ENCODE measurements around the gene KREMEN1.

KREMEN1 gene

DNA sequence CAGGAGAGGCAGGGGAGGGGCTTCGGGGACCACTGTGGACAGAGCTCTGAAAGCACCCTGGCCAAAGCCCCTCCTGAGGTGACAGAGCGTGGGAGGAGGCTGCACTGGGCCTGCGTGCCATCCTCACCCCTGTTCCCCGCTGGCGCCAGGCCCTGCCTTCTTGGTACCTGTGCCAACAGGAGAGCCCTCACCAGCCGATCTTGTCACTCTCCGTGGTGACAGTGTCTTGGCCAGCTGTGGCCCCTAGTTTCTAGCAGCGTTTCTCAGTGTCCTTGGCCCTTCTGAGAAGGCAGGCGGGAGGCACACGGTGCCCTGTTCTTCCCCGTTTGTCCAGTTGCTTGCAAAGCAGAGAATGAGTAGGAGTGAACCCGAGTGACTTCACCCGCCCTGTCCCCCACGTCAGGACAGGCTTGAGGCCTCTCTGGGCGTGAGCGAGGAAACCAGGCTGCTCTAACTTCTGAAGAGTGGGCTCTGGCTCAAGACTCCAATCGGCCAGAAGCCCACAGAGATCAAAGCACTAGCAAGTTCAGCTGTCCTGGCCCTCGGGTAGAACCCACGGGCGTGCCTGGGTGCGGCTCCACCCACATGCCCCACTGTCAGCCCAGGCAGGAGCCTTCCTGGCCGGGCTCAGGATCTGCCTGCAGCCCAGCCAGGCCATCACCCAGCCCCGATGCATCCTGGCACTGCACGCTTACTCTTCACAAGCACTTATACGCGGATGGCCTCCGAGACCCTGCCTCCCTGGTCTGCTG is 72.7 kb downstream of the KREMEN1 start:
- TF ChIP-seq, protein P1, sequence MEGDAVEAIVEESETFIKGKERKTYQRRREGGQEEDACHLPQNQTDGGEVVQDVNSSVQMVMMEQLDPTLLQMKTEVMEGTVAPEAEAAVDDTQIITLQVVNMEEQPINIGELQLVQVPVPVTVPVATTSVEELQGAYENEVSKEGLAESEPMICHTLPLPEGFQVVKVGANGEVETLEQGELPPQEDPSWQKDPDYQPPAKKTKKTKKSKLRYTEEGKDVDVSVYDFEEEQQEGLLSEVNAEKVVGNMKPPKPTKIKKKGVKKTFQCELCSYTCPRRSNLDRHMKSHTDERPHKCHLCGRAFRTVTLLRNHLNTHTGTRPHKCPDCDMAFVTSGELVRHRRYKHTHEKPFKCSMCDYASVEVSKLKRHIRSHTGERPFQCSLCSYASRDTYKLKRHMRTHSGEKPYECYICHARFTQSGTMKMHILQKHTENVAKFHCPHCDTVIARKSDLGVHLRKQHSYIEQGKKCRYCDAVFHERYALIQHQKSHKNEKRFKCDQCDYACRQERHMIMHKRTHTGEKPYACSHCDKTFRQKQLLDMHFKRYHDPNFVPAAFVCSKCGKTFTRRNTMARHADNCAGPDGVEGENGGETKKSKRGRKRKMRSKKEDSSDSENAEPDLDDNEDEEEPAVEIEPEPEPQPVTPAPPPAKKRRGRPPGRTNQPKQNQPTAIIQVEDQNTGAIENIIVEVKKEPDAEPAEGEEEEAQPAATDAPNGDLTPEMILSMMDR (IDR thresholded peaks at IDR 0.05; ENCODE audit: control insufficient read depth, insufficient read depth, low read depth, low read length, missing control alignments): no peak
- DNase-seq (ENCODE audit: low read depth): no peak
- no peak overlapping the region for H3K4me3 ChIP-seq (ENCODE audit: control insufficient read depth, low read depth, low read length)

DNA sequence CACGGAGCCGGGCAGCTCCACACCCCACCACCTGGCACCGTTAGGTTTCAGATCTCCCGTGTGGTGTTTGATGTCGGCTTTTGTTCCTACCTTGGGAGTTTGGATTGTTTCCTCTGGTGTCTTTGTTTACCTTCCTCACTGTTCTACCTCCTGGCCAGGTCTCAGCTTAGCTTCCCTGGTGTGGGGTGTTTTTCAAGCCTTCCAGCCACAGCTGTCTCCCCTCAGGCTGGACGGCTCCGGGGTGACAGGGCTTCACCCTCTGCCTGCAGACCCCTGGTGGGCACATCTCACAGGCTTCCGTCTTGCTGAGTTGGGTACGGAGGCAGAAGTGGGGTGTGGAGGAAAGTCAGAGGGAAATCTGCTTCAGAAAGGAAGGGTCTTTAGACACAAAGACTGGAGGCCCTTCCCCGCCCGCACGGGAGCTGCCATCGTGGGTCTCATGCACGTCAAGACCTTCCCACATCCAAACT is 73.3 kb downstream of the KREMEN1 start:
- TF ChIP-seq, protein P1 (IDR thresholded peaks at IDR 0.05; ENCODE audit: control insufficient read depth, insufficient read depth, low read depth, low read length, missing control alignments): no peak
- no peak for DNase-seq (ENCODE audit: low read depth)
- H3K4me3 ChIP-seq (ENCODE audit: control insufficient read depth, low read depth, low read length): no peak overlapping the region

DNA sequence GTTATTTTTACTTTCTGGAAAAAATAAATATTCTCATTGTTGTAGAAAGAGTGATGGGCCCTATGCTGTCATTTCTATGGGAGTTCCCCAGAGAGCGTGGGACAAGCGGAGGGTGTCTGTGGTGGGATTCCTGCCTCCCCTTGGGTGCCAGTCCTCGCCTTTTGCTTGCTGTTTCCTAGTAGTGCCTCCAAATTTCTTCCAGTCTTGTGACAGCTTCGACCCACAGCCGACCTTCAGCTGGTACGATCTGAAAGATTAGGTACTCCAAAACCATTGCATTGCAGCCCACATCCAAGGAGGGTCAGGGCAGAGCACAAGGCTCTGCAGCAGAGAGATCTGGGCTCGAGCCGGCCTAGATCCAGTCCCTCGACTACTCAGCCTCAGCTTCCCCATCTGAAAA is 73.9 kb downstream of the KREMEN1 start:
- DNase-seq (ENCODE audit: low read depth): no peak
- H3K4me3 ChIP-seq (ENCODE audit: control insufficient read depth, low read depth, low read length): no peak overlapping the region
- TF ChIP-seq, protein P1 (IDR thresholded peaks at IDR 0.05; ENCODE audit: control insufficient read depth, insufficient read depth, low read depth, low read length, missing control alignments): no peak

DNA sequence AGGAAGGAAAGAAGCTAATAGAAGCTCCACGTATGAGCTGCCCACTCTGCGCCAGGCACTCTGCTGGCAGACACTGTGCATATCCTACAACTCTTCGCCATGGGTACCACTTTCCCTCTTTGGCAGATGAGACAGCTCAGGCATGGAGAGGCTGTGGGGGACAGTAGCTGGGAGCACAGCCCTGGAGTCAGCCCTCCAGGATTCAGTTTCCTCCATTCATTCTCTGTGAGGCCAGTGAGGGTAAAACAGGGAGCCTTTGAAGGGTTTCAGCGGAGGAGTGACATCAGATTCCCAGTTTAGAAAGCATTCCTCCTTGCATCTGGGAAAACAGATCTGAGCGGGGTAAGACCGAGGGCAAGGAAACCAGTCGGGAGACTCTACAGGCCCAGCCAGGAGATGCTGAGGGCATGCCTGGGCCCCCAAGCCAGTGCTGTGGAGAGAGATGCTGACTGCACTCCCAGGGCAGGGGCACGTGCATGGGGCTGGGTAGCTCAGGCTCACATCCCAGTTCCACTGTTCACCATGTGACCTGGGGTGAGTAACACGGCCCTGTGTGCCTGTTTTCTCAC is 74.6 kb downstream of the KREMEN1 start:
- DNase-seq (ENCODE audit: low read depth): no peak
- no peak overlapping the region for H3K4me3 ChIP-seq (ENCODE audit: control insufficient read depth, low read depth, low read length)
- TF ChIP-seq, protein P1 (IDR thresholded peaks at IDR 0.05; ENCODE audit: control insufficient read depth, insufficient read depth, low read depth, low read length, missing control alignments): no peak

DNA sequence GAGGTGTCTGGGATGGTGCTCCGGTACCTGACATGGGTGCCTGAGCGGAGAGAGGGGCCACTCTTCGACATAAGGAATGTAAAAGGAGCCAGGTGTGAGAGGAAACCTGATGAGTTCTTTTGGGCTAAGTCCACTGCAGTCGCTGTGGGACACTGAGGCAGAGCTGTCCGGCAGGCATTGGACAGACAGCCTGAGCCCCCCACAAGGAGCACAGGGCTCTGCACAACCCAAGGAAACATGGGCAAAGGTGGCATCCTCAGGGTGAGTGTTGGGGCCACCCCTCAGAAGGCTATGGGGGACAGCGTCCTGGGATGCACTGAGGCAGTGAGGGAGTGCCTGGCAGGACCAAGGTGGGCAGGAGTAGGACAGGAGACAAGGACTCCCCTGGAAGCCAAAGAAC is 75.2 kb downstream of the KREMEN1 start:
- TF ChIP-seq, protein P1 (IDR thresholded peaks at IDR 0.05; ENCODE audit: control insufficient read depth, insufficient read depth, low read depth, low read length, missing control alignments): no peak
- DNase-seq (ENCODE audit: low read depth): no peak
- H3K4me3 ChIP-seq (ENCODE audit: control insufficient read depth, low read depth, low read length): no peak overlapping the region

DNA sequence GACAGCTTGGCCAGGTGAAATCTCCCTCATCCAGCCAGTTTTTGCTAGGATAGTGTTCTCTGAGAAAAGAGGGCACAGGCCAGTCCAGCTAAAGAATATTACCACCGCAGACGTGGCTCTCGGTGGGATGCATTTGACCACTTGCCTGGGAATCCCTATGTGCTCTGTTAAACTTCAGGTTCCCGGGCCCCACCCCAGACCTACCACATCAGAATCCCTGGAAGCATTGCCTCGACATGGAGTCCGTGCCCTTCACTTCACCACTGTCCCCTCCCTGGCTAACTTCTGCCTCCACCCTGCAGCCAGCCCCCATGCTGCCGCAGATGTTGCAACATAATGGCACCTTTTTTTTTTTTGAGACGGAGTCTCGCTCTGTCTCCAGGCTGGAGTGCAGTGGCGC is 76.0 kb downstream of the KREMEN1 start:
- DNase-seq (ENCODE audit: low read depth): no peak
- TF ChIP-seq, protein P1 (IDR thresholded peaks at IDR 0.05; ENCODE audit: control insufficient read depth, insufficient read depth, low read depth, low read length, missing control alignments): no peak
- no peak overlapping the region for H3K4me3 ChIP-seq (ENCODE audit: control insufficient read depth, low read depth, low read length)
